Endothelial cell (in vitro differentiated cells): ENCODE data around the gene TPM2. TPM values are rescaled to one million over a fixed set of nuclear protein-coding genes. Genes with fewer than 3 reads are reported as not detected.

ENCODE experiments used
- DNase-seq: peaks from one replicate; pipeline ENCODE4 v3.0.0; 2021; ENCODE audit warnings: low spot score
- H3K27ac Mint-ChIP-seq: one replicate; pipeline ENCODE4 v1.8.0; 2021; ENCODE audit warnings: mixed read lengths, inconsistent platforms; ENCODE audit not compliant: unreplicated experiment
- H3K27me3 Mint-ChIP-seq: one replicate; pipeline ENCODE4 v1.8.0; 2021; ENCODE audit warnings: mild to moderate bottlenecking, moderate library complexity, mixed read lengths, inconsistent platforms; ENCODE audit not compliant: unreplicated experiment
- H3K36me3 Mint-ChIP-seq: one replicate; pipeline ENCODE4 v1.8.0; 2021; ENCODE audit warnings: mild to moderate bottlenecking, low read depth, mixed read lengths, inconsistent platforms; ENCODE audit not compliant: unreplicated experiment
- H3K4me1 Mint-ChIP-seq: one replicate; pipeline ENCODE4 v1.8.0; 2021; ENCODE audit warnings: mild to moderate bottlenecking, mixed read lengths, inconsistent platforms; ENCODE audit not compliant: unreplicated experiment
- H3K4me3 Mint-ChIP-seq: one replicate; pipeline ENCODE4 v1.8.0; 2021; ENCODE audit warnings: mild to moderate bottlenecking, mixed read lengths, inconsistent platforms; ENCODE audit not compliant: unreplicated experiment
- H3K9me3 Mint-ChIP-seq: one replicate; pipeline ENCODE4 v1.8.0; 2021; ENCODE audit warnings: mixed read lengths, inconsistent platforms; ENCODE audit not compliant: unreplicated experiment
- total RNA-seq: library from RNA; stranded (reverse); fragmentation: NEBNext Ultra II Directional; extraction: Animal tissue kit (Norgen Biotek cat#: 25700); gene quantifications from one replicate; pipeline ENCODE4 v1.2.1, GENCODE V29; 2021; ENCODE audit not compliant: unreplicated experiment
- TF ChIP-seq, protein P1 (sequence below): fragments of 200-600 bp; sonication (generic); IDR thresholded peaks from one replicate; pipeline ENCODE4 v1.5.0; 2021; ENCODE audit warnings: antibody characterized with exemption; ENCODE audit not compliant: unreplicated experiment

The TPM2 gene
- total RNA-seq, 1 donor from 2014 or later, result 173 TPM

DNA sequence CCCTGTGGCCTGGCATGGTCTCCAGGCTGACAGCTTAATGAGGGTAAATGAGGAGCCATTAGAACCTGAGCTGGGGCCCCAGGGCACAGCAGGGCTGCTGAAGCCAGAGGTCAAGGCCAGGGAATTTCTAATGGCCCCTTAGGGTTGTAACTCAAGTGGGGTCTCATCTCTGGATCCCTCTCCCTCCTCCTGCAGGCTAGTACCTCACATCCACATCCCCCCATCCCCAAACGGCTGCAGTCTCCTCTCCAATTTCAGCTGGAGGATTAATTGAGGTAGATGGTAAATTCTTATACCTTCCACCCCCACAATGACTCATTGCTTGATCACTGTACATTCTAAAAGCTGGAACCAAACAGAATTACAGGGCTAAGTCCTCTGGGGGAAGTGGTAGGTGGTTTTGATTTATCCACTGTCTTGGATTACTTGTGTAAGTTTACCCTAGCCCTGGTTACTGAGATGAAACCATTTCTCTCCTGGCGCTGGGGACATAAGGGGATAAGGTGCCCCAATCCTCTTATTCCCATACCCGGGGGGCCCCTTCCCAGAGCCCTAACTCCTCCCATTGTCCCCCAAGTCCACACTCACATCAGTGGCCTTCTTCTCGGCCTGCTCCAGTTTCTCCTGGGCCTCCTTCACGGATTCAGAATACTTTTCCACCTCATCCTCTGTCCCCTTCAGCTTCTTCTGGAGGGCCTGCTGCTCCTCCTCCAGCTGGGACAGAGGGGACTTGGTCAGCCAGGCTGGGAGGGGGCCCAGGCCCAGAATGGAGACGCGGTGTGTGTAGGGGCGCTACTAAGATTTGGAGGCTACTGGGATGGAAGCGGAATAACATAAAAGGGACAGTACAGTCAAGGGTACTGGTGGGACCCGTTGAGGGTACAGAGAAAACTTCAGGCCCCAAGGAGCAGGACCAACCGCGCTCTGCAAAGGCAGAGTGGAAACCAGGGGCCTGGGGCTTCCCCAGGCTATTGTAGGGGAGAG is 875 bp downstream of the TPM2 start:
- H3K9me3 Mint-ChIP-seq, result no peaks in the 10 kb centered on the region
- peaks cover 26% of the 10 kb centered on the region for H3K4me1 Mint-ChIP-seq
- H3K27me3 Mint-ChIP-seq, result peaks cover 14% of the 10 kb centered on the region
- H3K27ac Mint-ChIP-seq, result peak overlapping the region; percentile 74
- H3K36me3 Mint-ChIP-seq, result peaks cover 20% of the 10 kb centered on the region
- DNase-seq, result no peak
- TF ChIP-seq, protein P1, sequence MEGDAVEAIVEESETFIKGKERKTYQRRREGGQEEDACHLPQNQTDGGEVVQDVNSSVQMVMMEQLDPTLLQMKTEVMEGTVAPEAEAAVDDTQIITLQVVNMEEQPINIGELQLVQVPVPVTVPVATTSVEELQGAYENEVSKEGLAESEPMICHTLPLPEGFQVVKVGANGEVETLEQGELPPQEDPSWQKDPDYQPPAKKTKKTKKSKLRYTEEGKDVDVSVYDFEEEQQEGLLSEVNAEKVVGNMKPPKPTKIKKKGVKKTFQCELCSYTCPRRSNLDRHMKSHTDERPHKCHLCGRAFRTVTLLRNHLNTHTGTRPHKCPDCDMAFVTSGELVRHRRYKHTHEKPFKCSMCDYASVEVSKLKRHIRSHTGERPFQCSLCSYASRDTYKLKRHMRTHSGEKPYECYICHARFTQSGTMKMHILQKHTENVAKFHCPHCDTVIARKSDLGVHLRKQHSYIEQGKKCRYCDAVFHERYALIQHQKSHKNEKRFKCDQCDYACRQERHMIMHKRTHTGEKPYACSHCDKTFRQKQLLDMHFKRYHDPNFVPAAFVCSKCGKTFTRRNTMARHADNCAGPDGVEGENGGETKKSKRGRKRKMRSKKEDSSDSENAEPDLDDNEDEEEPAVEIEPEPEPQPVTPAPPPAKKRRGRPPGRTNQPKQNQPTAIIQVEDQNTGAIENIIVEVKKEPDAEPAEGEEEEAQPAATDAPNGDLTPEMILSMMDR, result no peak
- peak overlapping the region; percentile 93 for H3K4me3 Mint-ChIP-seq

GRCh38 chr9:35687972-35688557 is 1.7 kb downstream of the TPM2 start:
- H3K27ac Mint-ChIP-seq, result no peak overlapping the region
- H3K9me3 Mint-ChIP-seq, result no peaks in the 10 kb centered on the region
- no peak for DNase-seq
- TF ChIP-seq, protein P1, result no peak
- peaks cover 29% of the 10 kb centered on the region for H3K4me1 Mint-ChIP-seq
- H3K36me3 Mint-ChIP-seq, result peaks cover 24% of the 10 kb centered on the region
- peak overlapping the region; percentile 56 for H3K4me3 Mint-ChIP-seq
- peaks cover 14% of the 10 kb centered on the region for H3K27me3 Mint-ChIP-seq

DNA sequence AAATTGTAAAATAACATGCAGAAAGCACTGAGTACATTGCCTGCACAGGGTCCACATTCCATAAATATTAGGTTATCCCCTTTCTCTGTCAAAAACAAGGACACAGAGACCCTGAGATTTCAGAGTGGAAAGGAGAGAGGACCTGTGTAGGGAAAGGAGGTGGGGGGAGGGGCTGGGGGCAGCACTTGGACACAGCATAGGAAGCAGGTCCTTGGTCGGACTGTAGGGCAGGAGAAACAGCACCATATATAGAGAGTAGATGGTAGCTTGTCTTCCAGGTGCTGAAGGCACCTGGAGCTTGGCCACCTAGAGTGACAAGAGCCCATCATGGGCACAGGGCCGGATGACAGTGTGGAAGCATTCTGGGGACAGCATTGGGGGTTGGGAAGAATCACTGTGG is 2.4 kb downstream of the TPM2 start:
- peak overlapping the region; percentile 45 for H3K27ac Mint-ChIP-seq
- H3K4me3 Mint-ChIP-seq, result peak overlapping the region; percentile 87
- TF ChIP-seq, protein P1, result no peak
- peaks cover 16% of the 10 kb centered on the region for H3K27me3 Mint-ChIP-seq
- H3K9me3 Mint-ChIP-seq, result no peaks in the 10 kb centered on the region
- peaks cover 37% of the 10 kb centered on the region for H3K4me1 Mint-ChIP-seq
- peaks cover 32% of the 10 kb centered on the region for H3K36me3 Mint-ChIP-seq
- DNase-seq, result no peak

GRCh38 chr9:35686222-35687203 is 3.2 kb downstream of the TPM2 start:
- no peak for DNase-seq

More at GRCh38 chr9:35686222-35687203, 3.2 kb downstream of the TPM2 start:
- Mint-ChIP-seq H3K27ac (no peak overlapping the region), H3K36me3 (peaks cover 34% of the 10 kb centered on the region), H3K4me3 (peak overlapping the region; percentile 56), H3K4me1 (peaks cover 36% of the 10 kb centered on the region), H3K9me3 (no peaks in the 10 kb centered on the region), H3K27me3 (peaks cover 15% of the 10 kb centered on the region)
- TF ChIP-seq, protein P1, result no peak
